K562 (cell line): ENCODE results near the gene ETV2. TPM values are rescaled to one million over a fixed set of nuclear protein-coding genes. Genes with fewer than 3 reads are reported as not detected.

Source experiments
- ATAC-seq: fragments of 200-7000 bp; cut with Tn5 transposase; 3 replicates; pipeline ENCODE4 v1.9.1; 2020; ENCODE audit warnings: moderate library complexity
- BruUV-seq: library from RNA; stranded (reverse); fragments of 400-500 nt; replicated peaks from 2 replicates; lab custom pipeline; 2021; lab: Mats Ljungman, UMichigan
- CTCF ChIA-PET: fragments of 300-600 bp; formaldehyde crosslinking; extraction: SDS; loops from one replicate; lab custom pipeline; 2021; ENCODE audit warnings: low intra/inter-chr PET ratio; lab: Yijun Ruan, JAX
- POLR2A ChIA-PET: fragments of 300-600, 350-650 bp; sonication (Branson Sonifier 250); formaldehyde crosslinking; extraction: SDS; loops from one replicate; lab custom pipeline; 2021; ENCODE audit warnings: antibody characterized with exemption, inconsistent platforms; lab: Yijun Ruan, JAX
- DNase-seq, 4 experiments: peaks; one replicate each; pipeline versions ENCODE4 v3.0.0 to v3.0.0-alpha.2; 2011 to 2018; ENCODE audit warnings: low spot score in 3 of 4, mixed read lengths in 3 of 4; ENCODE audit errors: extremely low read depth in 1 of 4
- FAIRE-seq: peaks from 2 replicates; lab custom pipeline; 2011; peaks lifted over from hg19 to GRCh38; lab: Jason Lieb, UNC
- H2AFZ ChIP-seq: 2 replicates; pipeline ENCODE4 v1.6.0; 2011; ENCODE audit warnings: low read depth, low read length, control low read depth, inconsistent platforms
- H3K27ac ChIP-seq: fragments of 200-600 bp; 3 replicates; pipeline ENCODE4 v1.8.0; 2011; ENCODE audit warnings: low read depth, mild to moderate bottlenecking, control low read depth, inconsistent platforms, low read length, moderate library complexity, mixed read lengths; ENCODE audit errors: extremely low read depth
- H3K27me3 ChIP-seq, 2 experiments: fragments of 300-600 bp in 1 of 2; 2 replicates in 1 of 2; 3 replicates in 1 of 2; pipeline versions ENCODE4 v1.6.0 to v1.8.0; 2011; ENCODE audit warnings: inconsistent platforms in 2 of 2, low read length in 2 of 2, mild to moderate bottlenecking in 1 of 2, mixed read lengths in 1 of 2, moderate library complexity in 1 of 2; ENCODE audit not compliant: control insufficient read depth in 2 of 2, insufficient read depth in 2 of 2
- H3K36me3 ChIP-seq: fragments of 300-600 bp; 3 replicates; pipeline ENCODE4 v1.8.0; 2011; ENCODE audit warnings: mild to moderate bottlenecking, low read length, inconsistent platforms; ENCODE audit not compliant: control insufficient read depth, insufficient read depth
- H3K4me1 ChIP-seq, 2 experiments: fragments of 200-600 bp in 1 of 2; replicated peaks in 1 of 2; 2 replicates in 1 of 2; 3 replicates in 1 of 2; pipeline versions ENCODE4 v1.5.1 to v1.8.0; 2011; ENCODE audit warnings: inconsistent platforms in 2 of 2, low read length in 2 of 2, mild to moderate bottlenecking in 1 of 2, mixed read lengths in 1 of 2, moderate library complexity in 1 of 2; ENCODE audit not compliant: control insufficient read depth in 2 of 2, insufficient read depth in 2 of 2
- H3K4me2 ChIP-seq: 2 replicates; pipeline ENCODE4 v1.6.1; 2011; ENCODE audit warnings: low read length, control low read depth, inconsistent platforms, mixed read lengths; ENCODE audit not compliant: insufficient read depth
- H3K4me3 ChIP-seq: fragments of 200-600 bp; sonication (generic), shearing (Covaris generic); 2 replicates; pipeline ENCODE4 v1.5.1; 2016; ENCODE audit warnings: control low read depth, inconsistent platforms
- H3K79me2 ChIP-seq: fragments of 200-600 bp; 3 replicates; pipeline ENCODE4 v1.8.0; 2011; ENCODE audit warnings: low read length, inconsistent platforms; ENCODE audit not compliant: control insufficient read depth, insufficient read depth
- H3K9ac ChIP-seq, 2 experiments: 2 replicates each; pipeline versions ENCODE4 v1.6.0 to v1.6.1; 2011; ENCODE audit warnings: low read depth in 2 of 2, low read length in 2 of 2, control low read depth in 1 of 2, inconsistent platforms in 1 of 2, mild to moderate bottlenecking in 1 of 2, mixed read lengths in 1 of 2; ENCODE audit not compliant: insufficient read depth in 1 of 2
- H3K9me1 ChIP-seq: one replicate; pipeline ENCODE4 v1.6.0; 2011; ENCODE audit warnings: inconsistent platforms, mild to moderate bottlenecking, low read length, moderate library complexity; ENCODE audit not compliant: control insufficient read depth, insufficient read depth
- H3K9me3 ChIP-seq: replicated peaks from 2 replicates; pipeline ENCODE4 v1.5.1; 2011; ENCODE audit warnings: low read depth, low read length, inconsistent platforms; ENCODE audit not compliant: control insufficient read depth, insufficient read depth
- H4K20me1 ChIP-seq: replicated peaks from 2 replicates; pipeline ENCODE4 v1.6.1; 2011; ENCODE audit warnings: low read length, inconsistent platforms, mixed read lengths; ENCODE audit not compliant: control insufficient read depth, insufficient read depth
- HCFC1 ChIP-seq: IDR thresholded peaks from 2 replicates; pipeline ENCODE4 v1.6.1; 2012; ENCODE audit warnings: low read depth, low read length, improper control_type of control experiment
- ZNF143 ChIP-seq: sonication (generic); formaldehyde crosslinking; IDR thresholded peaks from 2 replicates; pipeline ENCODE4 v1.9.0; 2022; ENCODE audit warnings: mild to moderate bottlenecking, missing genetic modification reagents
- ZNF449 ChIP-seq: fragments of 250-450 bp; sonication (Bioruptor Pico); IDR thresholded peaks from 2 replicates; pipeline ENCODE4 v1.8.0; 2022; ENCODE audit warnings: moderate library complexity, mild to moderate bottlenecking, inconsistent platforms
- WGBS: fragments of 100-300 bp; shearing (Covaris generic); methylation state at CpG from one replicate; pipeline ENCODE4 v1.1.6; 2016; ENCODE audit warnings: low coverage, mixed read lengths; ENCODE audit not compliant: insufficient coverage; ENCODE audit errors: missing lambda C conversion rate; 5-methylcytosine and 5-hydroxymethylcytosine counted together
- in situ Hi-C: fragments of 300-500 bp; cut with MboI; formaldehyde crosslinking; loops from 4 replicates; pipeline ENCODE4 v1.15.0; 2018; ENCODE audit warnings: inconsistent platforms, mixed read lengths
- intact Hi-C: fragments of 100-400 bp; cut with micrococcal nuclease; formaldehyde crosslinking; loops from 2 replicates; pipeline ENCODE4 v1.14.2; 2022
- polyA plus RNA-seq, 8 experiments: library from polyadenylated mRNA; depleted of rRNA in 4 of 8; stranded (reverse) in 5 of 8; unstranded in 3 of 8; fragments of >200 nt; fragmentation: Nextera tagmentation in 2 of 8; fragmentation: Illumina TruSeq in 1 of 8; extraction: Ambion mirVana in 2 of 8; extraction: Trizol in 1 of 8; gene quantifications; 2 replicates each; pipeline versions ENCODE4 v1.2.1 to v1.2.3, GENCODE V29; 2011 to 2014; ENCODE audit warnings: inconsistent platforms in 1 of 8, missing spikeins in 1 of 8
- total RNA-seq, 7 experiments: library from RNA; depleted of rRNA in 6 of 7; stranded (reverse); fragments of >200 nt in 6 of 7; fragmentation: Illumina TruSeq in 2 of 7; extraction: Trizol in 2 of 7; gene quantifications; 2 replicates each; pipeline versions ENCODE4 v1.2.1 to v1.2.3, GENCODE V29; 2011 to 2021; ENCODE audit warnings: low replicate concordance in 1 of 7

Gene ETV2
- total and polyA plus RNA-seq, 9 of the 15 experiments (the other 6 are each of a cell fraction or from before 2014, with no cell fraction given), result 0.11 to 3.7 (median 0.55) TPM

GRCh38 chr19:35608251-35608650, 33.3 kb upstream of the ETV2 start:
- H3K9me3 ChIP-seq, result peaks cover 6% of the 10 kb centered on the region; the same call in 1 of the 2 replicates
- in situ Hi-C loops, result no loop called here
- no peak overlapping the region for H3K27ac ChIP-seq
- no peak overlapping the region for H3K9ac ChIP-seq
- ChIA-PET CTCF (no interaction called here), POLR2A (interaction anchor here (0.5 to 0.9 kb wide), 2 partner anchors 11 to 20 kb away, joined by 3 to 4 read pairs; no protein-coding TSS in a partner anchor)
- no peak overlapping the region for H2AFZ ChIP-seq
- H3K4me1 ChIP-seq, result peaks cover 3 to 14% of the 10 kb centered on the region in 2 experiments; a peak in 3 of 5 replicates
- no peaks in the 10 kb centered on the region for H4K20me1 ChIP-seq
- H3K27me3 ChIP-seq, result 0 out of 5 replicates have a peak, but pooled peaks cover 0 to under 1% of the 10 kb centered on the region in 2 experiments
- intact Hi-C loops, result no loop called here
- H3K4me2 ChIP-seq, result no peak overlapping the region
- no peaks in the 10 kb centered on the region for H3K36me3 ChIP-seq
- WGBS, result 0% methylated on average over 2 of the region's 2 CpGs
- H3K79me2 ChIP-seq, result peaks cover 6% of the 10 kb centered on the region
- H3K9me1 ChIP-seq, result no peaks in the 10 kb centered on the region
- FAIRE-seq, result no peak
- BruUV-seq, result no TSS peak
- no peak for DNase-seq
- no peak for ATAC-seq
- TF ChIP-seq ZNF143 (peak; percentile 70; the same call in 1 of the 2 replicates), ZNF449 (CRISPR knock-in tag) (no peak), HCFC1 (peak; percentile 63)
- no peak overlapping the region for H3K4me3 ChIP-seq
